ENCODE results near the gene ASS1.
A peak's percentile ranks its signal among the peaks of the same experiment; 100 is the strongest.

Gene ASS1

GRCh38 chr9:130444565-130445221, at the start of gene ASS1:
TSS of gene ASS1 (plus strand) at chr9:130444961. CDS start at chr9:130452229, 7,268 bp downstream.
- ChIA-PET CTCF (interaction anchor here (0.8 to 1.0 kb wide), 4 partner anchors 8 to 256 kb away, joined by 3 to 5 read pairs (median 4); no protein-coding TSS in a partner anchor), POLR2A (no interaction called here)
- H3K4me3 ChIP-seq (ENCODE audit: low read depth, low read length), result peak within 1 kb of the TSS; percentile 38
- H3K27ac ChIP-seq (ENCODE audit: extremely low read depth, low read depth, low read length), result peak within 1 kb of the TSS; percentile 57; the same call in 1 of the 2 replicates
- peaks cover 5% of the 10 kb centered on the region for H3K4me1 ChIP-seq (ENCODE audit: control insufficient read depth, insufficient read depth, low read length)
- no peaks in the 10 kb centered on the region for H3K9me3 ChIP-seq (ENCODE audit: control insufficient read depth, insufficient read depth, low read depth, low read length)
- H3K36me3 ChIP-seq (ENCODE audit: control insufficient read depth in 2 of 2, insufficient read depth in 1 of 2, low read length in 2 of 2), result no peaks in the 10 kb centered on the region
- TF ChIP-seq ZNF76 (tag by site-specific recombination; IDR thresholded peaks at IDR 0.05; ENCODE audit: borderline replicate concordance, low read depth) (no peak), KLF1 (tag by site-specific recombination; IDR thresholded peaks at IDR 0.05) (peak; percentile 80), ZNF114 (tag by site-specific recombination; IDR thresholded peaks at IDR 0.05) (no peak), ZNF645 (tag by site-specific recombination; IDR thresholded peaks at IDR 0.05) (no peak), PRDM1 (tag by site-specific recombination; IDR thresholded peaks at IDR 0.05) (no peak), ZBTB6 (tag by site-specific recombination; IDR thresholded peaks at IDR 0.05) (no peak), ZSCAN5A (tag by site-specific recombination; IDR thresholded peaks at IDR 0.05) (no peak), ZNF423 (tag by site-specific recombination; IDR thresholded peaks at IDR 0.05) (no peak), ZNF692 (tag by site-specific recombination; IDR thresholded peaks at IDR 0.05) (0 out of 2 replicates have a peak, but pooled peaks have one; percentile 20), ZNF239 (tag by site-specific recombination; IDR thresholded peaks at IDR 0.05) (no peak), EGR2 (tag by site-specific recombination; IDR thresholded peaks at IDR 0.05; ENCODE audit: low read depth) (peak; percentile 65), SCRT1 (tag by site-specific recombination; IDR thresholded peaks at IDR 0.05; ENCODE audit: borderline replicate concordance) (no peak), ZXDB (tag by site-specific recombination; IDR thresholded peaks at IDR 0.05) (no peak), ZNF121 (tag by site-specific recombination; IDR thresholded peaks at IDR 0.05) (no peak), ZNF558 (tag by site-specific recombination; IDR thresholded peaks at IDR 0.05) (no peak), ZNF768 (tag by site-specific recombination; IDR thresholded peaks at IDR 0.05) (no peak), ZNF544 (tag by site-specific recombination; IDR thresholded peaks at IDR 0.05) (no peak), ZNF362 (tag by site-specific recombination; IDR thresholded peaks at IDR 0.05) (no peak), ZNF202 (tag by site-specific recombination; IDR thresholded peaks at IDR 0.05; ENCODE audit: borderline replicate concordance) (no peak), ZNF596 (tag by site-specific recombination; IDR thresholded peaks at IDR 0.05) (peak; percentile 21; the same call in 1 of the 2 replicates), ZNF624 (tag by site-specific recombination; IDR thresholded peaks at IDR 0.05) (no peak), ZNF747 (tag by site-specific recombination; IDR thresholded peaks at IDR 0.05) (no peak), BCL11B (tag by site-specific recombination; IDR thresholded peaks at IDR 0.05; ENCODE audit: low read depth) (no peak), ZNF626 (tag by site-specific recombination; IDR thresholded peaks at IDR 0.05) (no peak), HOXA7 (CRISPR knock-in tag; IDR thresholded peaks at IDR 0.05; ENCODE audit: borderline replicate concordance) (no peak), HOXD13 (CRISPR knock-in tag; IDR thresholded peaks at IDR 0.05; ENCODE audit: borderline replicate concordance) (no peak), ZNF792 (tag by site-specific recombination; IDR thresholded peaks at IDR 0.05) (no peak), KLF10 (tag by site-specific recombination; IDR thresholded peaks at IDR 0.05) (peak; percentile 95), ZNF404 (tag by site-specific recombination; IDR thresholded peaks at IDR 0.05) (no peak), ZNF513 (tag by site-specific recombination; IDR thresholded peaks at IDR 0.05) (no peak)
